A204.1 (cell line): ENCODE measurements around the gene SLC38A1.
"Not testable (repeated sequence)": the region's sequence is repeated elsewhere in the genome, so short reads cannot be mapped to it uniquely, and the experiment has no call there.

ENCODE experiments used
- FAIRE-seq: peaks from 2 replicates; lab custom pipeline; 2012; peaks lifted over from hg19 to GRCh38; lab: Jason Lieb, UNC

SLC38A1 gene

DNA sequence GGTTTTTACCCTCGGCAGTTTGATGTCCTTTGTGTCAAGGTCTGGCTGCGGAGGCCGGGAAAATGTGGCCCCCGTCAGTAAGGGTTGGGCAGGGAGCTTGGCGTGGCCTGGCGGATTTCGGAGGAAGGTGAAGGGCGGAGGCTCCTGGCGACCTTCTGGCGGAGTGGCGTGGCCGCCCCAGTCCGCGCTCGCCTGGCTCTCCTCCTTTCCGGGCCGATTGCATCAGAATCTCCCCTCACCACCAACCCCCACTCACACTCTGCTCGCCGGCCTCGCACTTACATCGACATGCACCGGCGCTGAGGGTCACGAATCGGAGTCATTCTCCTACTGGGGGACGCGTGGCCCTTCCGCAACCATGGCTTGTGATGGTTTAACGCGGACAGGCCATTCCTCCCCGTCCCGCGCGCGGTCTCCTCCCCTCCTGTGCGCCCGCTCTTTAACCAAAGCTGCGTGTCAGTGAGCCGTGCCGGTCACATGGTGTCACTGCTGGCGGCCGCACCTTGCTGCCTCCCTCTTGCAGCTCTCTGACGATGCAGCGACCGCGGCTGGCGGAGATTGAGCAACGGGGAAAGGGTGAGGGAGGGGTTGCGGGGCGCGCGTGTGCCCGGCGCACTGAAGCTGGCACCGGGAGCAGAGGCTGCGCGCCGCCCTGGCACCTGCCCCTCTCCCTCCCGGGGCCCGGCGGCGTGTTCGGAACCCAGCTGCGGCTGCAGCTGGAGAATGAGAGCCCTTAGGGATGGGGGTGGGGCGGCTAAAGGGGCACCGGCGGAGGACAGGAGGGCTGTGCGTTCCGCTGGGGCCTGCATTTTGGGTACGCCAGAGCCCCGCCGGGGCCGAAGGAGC lies at the start of gene SLC38A1:
TSS of gene SLC38A1 (minus strand) at position 461 of the 846 bp plus-strand sequence. CDS start 29,243 bp downstream, outside the sequence.
- FAIRE-seq, result no peak

DNA sequence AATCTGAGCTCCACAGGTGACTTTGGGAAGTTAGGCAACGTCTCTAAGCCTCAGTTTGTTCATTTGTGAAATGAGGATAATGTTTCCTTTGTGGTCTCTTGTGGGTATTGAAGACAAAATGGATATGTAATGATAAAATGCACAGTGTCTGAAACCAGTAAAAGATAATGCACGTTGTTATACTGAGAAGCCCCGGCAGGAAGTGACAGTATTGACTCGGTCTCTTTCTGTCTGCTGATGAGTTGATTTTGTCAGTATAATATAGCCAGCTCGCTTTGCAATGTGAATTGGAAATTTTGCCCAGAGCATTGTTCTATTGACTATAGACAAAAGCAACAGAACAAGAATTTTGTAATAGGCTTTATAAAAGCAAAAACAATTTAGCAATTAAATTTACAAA lies 49.2 kb upstream of the SLC38A1 start:
- FAIRE-seq, result no peak

DNA sequence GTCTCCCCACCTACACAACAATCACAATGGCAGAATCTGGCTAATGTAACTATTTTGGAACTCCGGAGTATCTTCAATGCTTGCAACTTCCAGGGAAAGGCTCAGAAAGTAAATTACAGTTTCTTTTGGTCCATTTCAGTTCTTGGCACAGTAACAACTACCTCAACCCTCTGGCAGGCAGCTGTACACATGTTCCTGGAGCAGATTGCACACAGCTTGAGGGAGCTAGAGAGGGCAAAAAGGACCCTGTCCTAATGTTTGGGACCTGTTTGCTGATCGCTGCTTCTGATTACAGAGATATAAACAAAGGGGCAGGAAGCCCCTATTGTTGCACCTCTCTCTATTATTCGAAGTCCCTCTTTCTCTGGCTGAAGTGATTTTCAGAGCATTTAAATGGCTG lies 35.2 kb upstream of the SLC38A1 start:
- FAIRE-seq, result no peak

DNA sequence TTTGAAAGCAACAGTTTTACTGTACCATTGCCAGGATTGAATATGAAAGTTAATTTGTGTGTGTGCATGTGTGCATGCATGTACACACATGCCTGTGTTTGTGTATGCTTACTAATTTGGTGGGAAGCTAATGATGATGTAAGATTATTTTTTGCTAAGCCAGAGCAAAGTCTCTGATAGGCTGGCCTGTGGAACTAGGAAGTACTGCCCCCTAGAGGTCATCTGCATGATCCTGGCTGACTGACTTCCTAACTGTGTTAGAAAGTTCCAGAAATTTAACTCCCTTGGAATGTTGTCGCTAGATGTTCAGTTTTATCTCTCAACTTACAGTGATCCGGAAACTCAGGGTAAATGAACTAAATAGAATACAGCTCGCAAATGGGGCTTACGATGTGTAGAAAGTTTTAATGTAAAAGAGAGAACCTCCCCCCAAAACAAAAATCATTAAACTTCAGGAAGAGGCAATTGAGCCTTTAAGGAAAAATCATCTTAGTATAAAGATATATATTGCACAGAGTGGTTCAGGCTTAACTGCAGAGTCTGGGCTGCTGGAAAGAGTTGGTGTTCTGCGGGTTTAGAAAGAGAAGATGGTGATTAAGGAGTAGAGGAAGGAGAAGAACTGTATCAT lies 34.3 kb upstream of the SLC38A1 start:
- no peak for FAIRE-seq

DNA sequence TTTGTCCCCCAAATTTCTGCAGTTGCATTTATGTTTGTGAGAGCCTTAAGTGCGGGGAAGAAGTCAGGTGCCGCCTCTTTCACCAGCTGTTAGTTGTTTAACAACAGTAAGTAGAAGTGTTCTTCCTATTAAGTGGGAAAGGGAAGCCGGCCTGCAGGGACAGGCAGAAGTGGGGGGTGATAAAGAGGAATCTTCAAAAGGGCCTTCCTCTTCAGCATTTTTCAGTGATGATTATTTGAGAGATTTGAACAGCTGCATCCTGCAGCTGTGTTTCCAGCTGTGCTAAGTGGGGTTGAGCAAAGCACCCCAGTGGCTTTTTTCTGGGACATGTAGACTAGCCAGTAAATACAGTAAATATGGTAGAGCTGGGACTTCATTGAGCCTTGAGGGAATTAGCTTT lies 32.1 kb upstream of the SLC38A1 start:
- FAIRE-seq, result no peak

DNA sequence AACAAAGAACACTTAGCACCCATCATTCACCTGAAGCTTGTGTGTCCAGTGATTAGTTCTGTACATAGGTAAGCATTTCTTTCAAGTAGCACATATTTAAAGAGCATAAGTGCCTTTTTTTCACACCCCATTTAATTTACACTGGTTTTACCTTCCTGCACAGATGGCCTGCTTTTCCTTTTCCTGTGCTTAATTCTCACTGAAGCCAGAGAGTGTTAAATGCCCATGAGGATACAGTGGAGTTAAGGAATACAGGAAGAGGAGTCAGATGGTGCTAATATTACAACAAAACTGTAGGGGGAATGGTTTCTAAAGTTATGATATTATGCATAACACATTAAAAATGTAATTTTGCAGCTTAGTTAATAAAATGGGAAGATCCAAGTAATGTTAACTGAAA lies 31.0 kb upstream of the SLC38A1 start:
- FAIRE-seq, result no peak

DNA sequence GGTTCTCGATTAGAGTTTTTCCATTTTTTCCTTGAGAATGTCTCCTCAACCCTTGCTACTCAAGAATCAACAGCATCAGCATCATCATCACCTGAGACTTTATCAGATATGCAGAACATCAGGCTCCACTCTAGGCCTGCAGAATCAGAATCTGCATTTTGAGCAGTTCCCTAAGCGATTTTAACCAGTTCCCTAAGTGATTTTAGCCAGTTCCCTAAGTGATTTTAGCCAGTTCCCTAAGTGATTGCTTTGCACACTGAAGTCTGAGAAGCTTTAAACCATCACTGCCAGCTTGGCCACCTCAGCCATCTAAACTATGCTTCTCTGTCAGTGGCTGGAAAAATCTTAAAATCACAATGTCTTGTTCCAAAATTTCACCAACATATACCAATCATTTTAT lies 29.4 kb upstream of the SLC38A1 start:
- FAIRE-seq, result no peak

DNA sequence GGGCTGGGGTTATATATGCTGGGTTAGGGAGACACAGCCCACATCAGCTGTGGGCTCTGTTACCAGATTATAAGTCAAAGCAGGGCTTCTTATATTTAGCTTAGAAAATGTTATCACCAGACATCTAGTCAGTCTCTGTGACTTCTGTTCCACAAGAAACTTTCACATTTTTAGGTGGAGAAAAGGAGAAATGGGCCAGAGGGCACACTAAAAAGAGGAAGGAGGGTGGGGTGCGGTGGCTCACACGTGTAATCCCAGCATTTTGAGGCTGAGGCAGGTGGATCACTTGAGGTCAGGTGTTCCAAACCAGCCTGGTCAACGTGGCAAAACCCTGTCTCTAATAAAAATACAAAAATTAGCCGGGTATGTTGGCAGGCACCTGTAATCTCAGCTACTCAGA lies 28.0 kb upstream of the SLC38A1 start:
- no peak for FAIRE-seq

DNA sequence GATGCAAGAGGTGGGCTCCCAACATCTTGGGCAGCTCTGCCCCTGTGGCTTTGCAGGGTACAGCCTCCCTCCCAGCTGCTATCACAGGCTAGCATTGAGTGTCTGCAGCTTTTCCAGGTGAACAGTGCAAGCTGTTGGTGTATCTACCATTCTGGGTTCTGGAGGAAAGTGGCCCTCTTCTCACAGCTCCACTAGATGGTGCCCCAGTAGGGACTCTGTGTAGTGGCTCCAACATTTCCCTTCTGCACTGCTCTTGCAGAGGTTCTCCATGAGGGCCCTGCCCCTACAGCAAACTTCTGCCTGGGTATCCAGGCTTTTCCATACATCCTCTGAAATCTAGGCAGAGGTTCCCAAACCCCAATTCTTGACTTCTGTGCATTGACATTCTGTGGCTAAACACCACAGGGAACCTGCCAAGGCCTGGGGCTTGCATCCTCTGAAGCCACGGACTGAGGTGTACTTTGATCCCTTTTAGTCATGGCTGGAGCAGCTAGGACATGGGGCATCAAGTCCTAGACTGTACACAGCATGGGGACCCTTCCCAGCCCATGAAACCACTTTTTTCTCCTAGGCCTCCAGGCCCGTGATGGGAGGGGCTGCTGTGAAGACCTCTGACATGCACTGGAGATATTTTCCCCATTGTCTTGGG lies 24.0 kb upstream of the SLC38A1 start:
- FAIRE-seq, result no peak

DNA sequence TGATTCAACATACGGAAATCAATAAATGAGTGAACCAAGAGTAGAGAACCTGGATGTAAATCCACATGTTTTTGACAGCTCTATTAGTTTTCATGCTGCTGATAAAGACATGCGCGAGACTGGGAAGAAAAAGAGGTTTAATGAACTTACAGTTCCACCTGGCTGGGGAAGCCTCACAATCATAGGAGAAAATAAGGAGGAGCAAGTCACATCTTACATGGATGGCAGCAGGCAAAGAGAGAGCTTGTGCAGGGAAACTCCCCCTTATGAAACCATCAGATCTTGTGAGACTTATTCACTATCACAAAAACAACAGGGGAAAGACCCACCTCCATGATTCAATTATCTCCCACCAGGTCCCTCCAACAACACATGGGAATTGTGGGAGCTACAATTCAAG lies 23.1 kb upstream of the SLC38A1 start:
- FAIRE-seq, result not testable (repeated sequence)

DNA sequence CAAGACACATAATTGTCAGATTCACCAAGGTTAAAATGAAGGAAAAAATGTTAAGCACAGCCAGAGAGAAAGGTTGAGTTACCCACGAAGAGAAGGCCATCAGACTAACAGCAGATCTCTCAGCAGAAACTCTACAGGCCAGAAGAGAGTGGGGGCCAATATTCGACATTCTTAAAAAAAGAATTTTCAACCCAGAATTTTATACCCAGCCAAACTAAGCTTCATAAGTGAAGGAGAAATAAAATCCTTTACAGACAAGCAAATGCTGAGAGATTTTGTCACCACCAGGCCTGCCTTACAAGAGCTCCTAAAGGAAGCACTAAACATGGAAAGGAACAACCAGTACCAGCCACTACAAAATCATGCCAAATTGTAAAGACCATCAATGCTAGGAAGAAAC lies 16.3 kb upstream of the SLC38A1 start:
- not testable (repeated sequence) for FAIRE-seq

DNA sequence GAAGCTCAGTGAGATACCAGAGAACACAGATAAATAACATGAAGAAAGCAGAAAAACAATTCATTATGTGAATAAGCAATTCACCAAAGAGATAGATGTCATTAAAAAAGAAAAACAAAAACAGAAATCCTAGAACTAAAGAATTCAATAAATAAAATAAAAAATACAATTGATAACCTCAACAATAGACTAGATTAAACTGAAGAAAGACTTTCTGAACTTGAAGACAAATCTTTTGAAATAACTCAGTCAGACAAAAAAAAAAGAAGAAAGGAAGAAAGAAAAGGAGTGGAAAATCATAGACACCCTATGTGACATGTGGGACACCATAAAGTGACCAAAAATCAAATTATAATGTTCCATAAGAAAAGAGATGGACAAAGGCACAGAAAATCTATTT lies 14.0 kb upstream of the SLC38A1 start:
- no peak for FAIRE-seq

DNA sequence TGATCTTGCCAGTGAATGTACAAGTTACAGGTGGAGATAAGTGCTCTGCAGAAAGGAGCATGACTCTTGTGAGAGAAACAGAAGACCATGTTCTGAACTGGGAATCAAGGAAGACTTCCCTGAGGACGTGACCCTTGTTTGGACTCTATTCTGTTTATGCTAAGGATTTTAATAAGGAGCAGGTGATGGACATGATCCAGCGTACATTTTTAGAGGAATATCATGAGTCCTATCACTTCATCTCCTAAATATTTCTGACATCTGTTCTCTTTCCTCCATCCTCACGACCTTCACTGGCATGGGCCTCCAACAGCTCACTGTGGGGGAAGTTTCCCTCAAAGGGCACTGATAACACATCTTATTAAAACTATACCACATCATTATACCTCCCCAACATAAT lies 7.9 kb upstream of the SLC38A1 start:
- FAIRE-seq, result no peak

DNA sequence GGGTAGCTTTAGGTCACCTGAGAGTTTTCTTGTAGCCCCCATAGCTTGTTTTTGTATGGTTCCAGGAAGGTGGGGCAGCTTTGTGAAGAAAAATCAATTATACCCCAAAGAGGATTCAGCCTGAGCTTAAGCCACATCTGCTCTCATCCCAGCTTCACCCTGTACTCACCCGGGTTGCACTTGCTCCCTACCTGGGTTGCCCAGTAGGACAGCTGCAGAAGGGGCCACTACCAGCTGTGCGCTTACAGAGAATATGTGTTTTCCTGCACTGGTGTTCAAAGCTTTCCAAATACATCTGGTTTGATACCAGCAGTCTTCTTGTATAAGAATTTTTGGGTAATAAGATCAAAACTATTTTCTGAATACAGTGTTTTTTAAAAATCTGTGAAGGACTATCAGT lies 3.0 kb upstream of the SLC38A1 start:
- no peak for FAIRE-seq

DNA sequence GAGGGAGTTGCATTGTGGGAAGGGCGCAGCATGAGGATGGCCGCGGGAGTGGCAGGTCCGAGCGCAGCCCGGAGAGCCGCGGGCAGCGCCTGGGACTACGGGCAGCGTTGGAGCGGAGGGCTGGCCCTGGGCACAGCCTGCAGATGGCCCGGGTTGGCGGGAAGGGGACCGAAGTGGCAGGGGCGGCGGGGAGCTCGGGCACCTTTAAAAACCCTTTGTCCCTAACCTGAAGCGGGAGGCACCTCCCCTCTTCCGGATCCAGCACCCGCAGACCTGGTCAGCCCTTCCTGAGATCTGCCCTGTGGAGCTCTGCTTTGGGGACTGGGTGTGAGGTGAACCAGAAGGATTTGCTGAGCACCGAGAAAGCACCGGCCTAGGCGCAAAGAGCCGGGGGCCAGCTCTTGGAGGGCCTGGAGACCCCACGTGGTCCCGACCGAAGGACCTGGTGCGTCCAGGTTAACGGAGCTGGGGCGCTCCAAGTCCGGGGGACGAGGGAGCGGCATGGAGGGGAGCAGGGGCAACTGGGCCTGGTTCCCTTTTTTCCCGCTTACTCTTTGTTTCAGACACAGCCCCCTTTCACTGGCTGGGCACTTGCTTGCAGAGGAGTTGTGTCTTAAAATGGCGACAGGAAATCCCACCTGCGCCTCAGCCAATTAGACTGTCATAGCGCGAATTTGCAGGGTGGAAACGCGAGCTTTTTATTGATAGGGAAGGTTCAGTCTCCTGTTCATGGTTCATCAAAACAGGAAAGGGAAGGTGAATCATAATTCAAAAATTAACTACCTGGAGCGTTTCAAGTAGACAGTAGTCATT lies 792 bp upstream of the SLC38A1 start:
- no peak for FAIRE-seq

DNA sequence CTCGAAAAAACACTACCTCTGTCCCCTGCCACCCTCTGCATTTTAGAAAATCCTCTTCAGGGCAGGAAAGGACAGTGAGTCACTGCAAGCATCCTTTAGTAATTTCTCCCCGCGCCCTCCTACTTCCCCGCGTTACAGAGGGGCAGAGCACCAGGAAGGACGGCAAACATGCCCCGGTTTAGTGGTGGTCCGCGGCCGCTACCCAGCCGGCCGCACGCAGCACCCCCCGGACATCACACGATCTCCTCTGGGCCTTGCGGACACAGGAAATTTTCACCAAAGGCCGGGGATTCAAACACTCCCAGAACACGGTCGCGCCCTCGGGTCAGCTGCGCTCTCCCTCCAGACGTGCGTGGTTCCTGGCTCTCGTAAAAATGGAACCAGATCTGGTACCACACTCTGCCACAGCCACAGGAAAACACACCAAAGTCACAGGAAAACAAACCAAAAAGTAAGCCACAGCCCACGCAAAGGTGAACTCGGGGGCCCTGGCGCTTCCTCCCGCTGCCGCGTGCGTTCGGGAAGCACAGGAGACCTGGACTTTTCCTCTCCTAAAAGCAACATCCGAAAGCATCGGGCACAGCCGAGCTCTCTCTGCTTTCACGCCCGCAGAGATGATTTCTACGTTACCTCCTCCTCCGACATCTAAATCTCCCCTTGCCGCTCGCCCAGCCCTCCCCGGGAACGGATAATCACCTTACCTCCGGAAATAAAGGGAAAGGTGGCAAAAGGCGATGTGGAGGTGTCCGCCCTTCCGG lies 839 bp downstream of the SLC38A1 start:
- no peak for FAIRE-seq

DNA sequence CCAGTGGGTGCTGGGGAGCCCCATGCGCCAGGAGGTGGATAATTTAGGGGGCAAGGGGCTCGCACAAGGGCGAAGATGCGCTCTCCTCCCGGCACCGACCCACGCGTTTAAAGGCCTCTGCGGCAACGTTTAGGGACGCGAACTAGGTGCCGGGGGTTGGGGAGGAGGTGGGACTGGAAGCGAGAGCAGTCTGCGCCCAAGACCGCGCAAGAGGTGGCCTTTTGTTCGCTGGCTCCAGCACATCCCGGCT lies 1.3 kb downstream of the SLC38A1 start:
- FAIRE-seq, result no peak

DNA sequence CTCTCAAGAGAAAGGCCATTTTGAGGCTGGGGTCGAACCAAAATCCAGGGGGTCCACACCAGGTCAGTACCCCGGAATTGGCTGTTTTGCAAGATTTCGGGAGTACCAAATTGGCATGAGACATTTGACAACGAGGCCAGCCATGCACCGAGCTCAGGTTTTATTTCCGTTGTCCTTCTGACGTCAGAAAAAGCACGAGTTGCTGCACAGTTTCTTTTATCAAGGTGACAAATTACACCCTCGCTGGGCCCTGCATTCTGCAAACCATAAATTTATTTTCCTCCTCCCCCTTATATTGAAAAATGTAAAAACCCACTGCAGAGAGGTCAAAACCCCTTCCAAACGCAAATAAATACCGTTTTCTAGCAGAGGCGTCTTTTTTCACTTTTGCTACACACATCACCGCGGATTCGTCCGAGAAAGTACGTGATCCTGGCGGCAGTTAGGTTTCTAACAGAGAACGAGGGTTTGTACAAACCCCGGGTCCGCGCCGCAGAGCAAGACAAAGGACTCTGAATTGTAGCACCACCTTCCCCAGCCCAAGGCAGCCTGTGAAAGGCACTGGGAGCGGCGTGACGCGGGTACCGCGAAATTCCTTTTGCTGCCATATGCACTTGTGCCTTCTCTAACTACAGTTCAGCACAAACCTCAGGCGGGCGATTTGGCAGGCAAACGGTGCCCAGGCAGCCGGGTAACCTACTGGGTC lies 1.8 kb downstream of the SLC38A1 start:
- FAIRE-seq, result no peak

DNA sequence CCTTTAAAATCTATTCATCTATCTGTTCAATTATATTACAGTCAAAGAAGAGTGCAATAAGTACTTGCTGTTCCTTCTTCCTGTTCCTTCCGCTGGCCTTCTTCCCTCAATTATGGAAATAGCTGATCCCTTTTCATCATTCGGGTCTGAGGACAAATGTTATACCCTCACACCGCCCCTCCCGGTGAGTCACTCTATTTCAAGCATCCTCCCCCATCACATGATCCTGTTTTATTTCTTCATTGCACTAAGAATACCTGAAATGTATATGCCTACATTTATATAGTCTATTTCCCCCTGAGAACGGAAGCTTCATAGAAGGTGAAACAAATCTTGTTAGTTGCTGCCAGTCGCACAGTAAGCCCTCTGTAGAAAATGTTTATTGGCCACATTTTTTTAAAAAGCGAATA lies 2.5 kb downstream of the SLC38A1 start:
- FAIRE-seq, result no peak

DNA sequence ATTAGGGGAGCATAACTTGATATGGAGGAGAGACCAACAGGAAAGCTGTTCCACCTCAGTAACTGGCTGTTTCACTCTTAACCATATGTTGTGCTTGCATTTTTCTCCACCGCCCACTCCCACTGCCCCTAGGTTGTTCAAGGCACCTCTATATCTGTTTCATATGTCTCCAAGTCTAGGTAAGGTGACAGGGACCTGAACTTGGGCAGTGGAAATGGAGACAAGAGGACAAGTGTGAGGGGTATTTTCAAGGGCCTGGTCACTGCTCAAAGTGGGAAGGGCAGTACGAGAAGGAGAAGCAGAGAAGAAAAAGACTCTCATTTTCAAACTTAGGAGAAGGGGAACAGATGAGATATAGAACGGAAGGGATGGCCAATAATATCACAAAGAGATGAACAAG lies 3.1 kb downstream of the SLC38A1 start:
- FAIRE-seq, result no peak

DNA sequence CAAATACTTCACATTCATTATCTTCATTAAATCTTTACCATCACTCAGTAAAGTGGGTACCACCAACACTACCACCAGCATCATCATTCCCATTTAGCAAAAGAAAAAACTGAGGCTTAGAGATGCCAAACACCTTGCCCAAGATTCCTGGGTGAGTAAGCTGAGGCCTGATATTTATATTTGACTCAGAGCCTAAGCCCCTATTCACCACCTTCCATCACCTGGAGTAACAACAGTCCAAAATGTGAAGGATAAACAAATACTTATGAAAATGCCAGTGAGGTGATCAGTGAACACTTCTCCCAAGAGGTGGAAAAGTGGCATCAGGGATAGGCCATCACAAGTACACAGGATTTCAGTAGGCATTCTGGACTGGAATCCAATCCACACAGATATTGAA lies 3.7 kb downstream of the SLC38A1 start:
- FAIRE-seq, result no peak

DNA sequence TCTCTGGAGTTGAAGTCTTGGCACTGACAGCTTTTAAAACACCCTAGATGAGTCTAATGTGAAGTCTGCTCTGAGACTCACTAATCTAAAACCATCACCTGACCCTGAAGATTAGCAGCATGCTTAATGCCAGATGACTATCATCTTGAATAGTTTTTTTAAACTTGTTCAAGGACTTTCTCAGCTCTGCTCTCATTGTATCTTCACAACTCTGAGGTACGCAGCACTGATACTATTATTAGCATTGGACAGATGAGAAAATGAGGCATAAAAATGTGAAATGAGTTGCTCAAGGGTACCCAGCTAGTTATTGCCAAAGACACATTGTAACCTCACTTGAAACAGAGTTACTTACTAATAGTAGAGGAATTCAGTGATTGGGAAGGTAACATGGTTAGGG lies 4.8 kb downstream of the SLC38A1 start:
- no peak for FAIRE-seq
